GM21423 (cell line): ENCODE data around the gene SNW1.
"Not testable (repeated sequence)": the region's sequence is repeated elsewhere in the genome, so short reads cannot be mapped to it uniquely, and the experiment has no call there.

Experiments used
- ATAC-seq: cut with Tn5 transposase; IDR thresholded peaks from one replicate; pipeline ENCODE4 v1.9.1; 2021; ENCODE audit warnings: mild to moderate bottlenecking, moderate library complexity; ENCODE audit not compliant: unreplicated experiment

Gene SNW1

DNA sequence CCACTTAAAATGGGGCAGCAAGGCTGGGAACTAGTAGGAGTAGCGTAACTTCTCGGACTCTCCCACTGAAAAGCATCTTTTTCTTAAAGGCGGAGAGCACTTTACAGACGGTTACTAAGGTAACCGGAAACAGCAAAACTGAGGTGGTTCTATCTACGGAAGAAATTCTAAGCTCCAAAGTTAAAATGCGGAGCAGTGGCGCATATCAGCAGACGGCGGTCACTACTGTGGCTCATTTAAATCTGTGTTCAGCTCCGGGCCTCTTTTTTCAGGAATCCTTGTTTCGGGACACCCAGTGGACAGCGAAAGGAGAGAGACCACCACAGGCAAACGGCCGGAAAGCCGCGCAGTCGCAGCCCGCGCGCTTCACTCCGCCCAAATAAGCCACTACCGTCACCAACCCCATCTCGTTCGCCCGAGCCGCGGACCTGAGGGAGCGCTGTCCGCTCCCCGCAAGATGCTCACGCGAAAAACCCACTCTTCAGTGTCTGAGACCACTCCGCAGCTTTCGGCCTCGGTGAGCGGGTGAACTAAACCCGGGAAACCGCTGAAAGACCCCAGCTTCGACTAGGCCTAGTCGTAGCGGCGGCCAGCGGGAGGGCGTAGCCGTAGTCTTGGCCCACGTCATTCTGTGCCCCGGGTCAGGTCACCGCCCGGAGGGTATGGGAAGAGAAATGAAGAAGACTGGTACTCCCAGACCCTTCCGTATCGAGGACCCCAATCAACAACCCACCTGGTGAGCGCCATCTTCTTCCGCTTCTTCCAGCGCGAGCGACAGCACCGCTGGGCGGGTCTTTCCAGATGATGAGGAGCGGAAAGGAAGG, at the start of gene SNW1:
TSS of gene SNW1 (minus strand) at position 776 of the 824 bp plus-strand sequence. CDS start at position 747, 29 bp downstream.
- peak; percentile 94 for ATAC-seq

DNA sequence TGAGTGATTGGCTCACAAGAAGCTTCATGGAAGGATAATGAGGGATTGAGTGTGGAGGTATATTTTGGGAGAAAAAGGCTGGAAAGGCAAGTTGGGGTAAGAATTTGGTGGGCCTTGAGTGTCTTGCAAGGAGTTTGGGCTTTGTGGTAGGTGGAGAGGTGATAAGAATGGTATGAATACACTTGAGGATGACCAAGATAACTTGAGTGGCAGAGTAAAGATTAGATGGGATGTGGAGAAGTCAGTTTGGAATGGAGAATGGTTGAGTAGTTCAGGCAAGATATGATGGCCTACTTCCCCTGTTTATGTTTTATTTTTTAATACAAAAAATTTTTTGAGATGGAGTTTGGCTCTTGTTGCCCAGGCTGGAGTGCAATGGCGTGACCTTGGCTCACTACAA, 48.1 kb upstream of the SNW1 start:
- no peak for ATAC-seq

DNA sequence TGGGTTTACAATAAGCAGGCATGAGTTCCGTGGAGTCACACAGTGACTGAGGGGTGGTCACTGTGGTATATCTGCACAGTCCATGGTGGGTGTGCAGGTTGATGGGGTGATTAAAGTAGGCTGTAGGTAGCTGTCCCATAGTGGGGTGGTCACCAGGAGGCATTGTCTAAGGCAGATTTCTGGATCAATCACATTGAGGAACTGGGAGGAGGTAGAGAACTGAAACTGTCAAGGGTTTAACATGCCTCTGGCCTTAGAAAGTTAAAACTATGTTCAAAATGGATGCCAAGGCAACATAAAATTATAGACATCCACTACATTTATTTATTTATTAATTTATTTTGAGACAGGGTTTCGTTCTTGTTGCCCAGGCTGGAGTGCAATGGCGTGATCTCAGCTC, 47.3 kb upstream of the SNW1 start:
- ATAC-seq, result no peak

DNA sequence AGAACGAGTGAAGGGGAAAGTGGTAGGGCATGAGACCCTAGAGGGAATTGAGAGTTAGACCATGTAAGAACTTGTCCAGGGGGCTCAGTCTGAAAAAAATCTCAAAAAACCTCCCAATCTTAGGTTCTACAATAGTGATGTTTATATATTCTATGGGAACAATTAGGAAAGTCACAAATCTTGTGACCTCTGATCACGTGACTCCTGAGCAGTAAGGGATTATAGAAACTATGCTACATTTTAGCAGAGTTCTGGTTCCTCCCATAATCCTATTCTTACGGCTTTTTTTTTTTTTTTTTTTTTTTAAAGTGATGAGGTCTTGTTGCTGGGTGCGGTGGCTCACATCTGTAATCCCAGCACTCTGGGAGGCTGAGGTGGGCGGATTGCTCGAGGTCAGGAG, 44.8 kb upstream of the SNW1 start:
- ATAC-seq, result no peak

DNA sequence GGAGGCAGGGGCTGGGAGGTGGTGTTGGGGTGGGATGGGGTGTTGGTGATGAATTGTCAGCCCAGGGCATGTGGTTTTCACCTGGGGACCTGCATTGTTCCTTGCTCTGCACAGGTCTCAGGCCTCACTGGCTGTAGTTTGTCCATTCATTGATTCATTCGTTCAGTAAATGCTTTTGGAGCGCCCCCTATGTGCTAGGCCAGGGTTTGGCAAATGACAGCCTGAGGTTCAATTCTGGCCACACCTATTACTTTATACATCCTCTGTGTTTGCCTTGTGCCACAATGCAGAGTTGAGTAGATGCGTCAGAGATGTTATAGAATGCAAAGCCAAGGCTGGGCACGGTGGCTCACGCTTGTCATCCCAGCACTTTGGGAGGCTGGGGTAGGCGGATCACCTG, 43.6 kb upstream of the SNW1 start:
- ATAC-seq, result no peak

DNA sequence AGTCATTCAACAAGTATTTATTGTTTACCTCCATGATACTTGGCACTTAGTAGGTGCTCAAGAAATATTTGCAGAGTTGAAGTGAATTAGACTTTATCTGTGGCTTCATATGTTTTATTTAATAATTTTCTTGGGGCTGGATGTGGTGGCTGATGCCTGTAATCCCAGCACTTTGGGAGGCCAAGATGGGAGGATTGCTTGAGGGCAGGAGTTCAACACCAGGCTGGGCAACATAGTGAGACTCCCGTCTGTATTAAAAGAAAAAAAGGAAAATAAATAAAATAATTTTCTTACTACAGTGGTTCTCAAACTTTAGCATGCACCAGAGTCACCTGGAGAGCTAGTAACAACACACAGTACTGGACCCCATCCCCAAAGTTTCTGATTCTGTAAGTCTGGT, 39.9 kb upstream of the SNW1 start:
- no peak for ATAC-seq

DNA sequence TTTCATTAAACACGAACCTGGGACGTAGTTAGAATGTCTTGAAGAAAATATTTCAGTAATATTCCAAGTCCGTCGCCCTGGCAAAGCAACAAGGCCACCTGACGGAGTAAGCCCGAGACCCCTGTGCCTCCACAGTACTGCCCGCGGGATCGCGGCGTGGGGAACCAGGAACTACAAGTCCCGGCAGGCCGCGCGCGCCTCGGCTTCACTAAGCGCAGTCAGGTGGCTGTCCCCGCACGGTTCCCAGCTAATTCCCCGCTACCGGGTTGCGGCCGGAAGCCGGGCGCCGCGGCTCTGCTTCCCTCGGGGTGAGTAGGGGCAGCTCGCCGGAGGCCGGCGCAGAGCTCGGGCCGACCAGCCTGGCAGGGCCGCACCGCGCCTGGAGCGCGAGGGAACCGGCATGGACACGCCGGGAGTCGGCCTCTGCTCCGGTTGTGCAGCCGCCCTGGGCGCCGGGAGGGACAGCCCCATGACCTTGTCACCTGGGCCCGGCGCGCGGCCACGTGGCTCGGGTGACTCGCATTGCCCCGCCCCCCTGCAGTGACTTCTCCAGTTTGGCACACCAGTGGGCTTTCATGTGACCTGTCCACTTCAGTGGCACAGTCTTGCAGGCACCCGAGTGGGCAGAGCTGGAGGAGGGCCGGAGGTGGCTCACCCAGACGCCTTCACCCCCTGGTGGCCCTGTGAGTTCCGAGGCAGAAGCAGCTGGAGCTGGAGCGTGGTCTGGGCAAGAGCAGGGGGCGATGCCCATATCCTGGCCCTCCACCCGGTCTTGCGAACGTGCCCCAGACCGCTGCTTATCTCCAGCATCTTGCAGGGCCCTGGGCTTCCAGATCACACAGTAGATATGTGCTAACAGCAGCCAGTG, 39.1 kb upstream of the SNW1 start, which contains the start of gene ADCK1:
TSS of gene ADCK1 (plus strand) at position 247 of the 868 bp plus-strand sequence. CDS start 18,870 bp downstream, outside the sequence.
- peak; percentile 94 for ATAC-seq

DNA sequence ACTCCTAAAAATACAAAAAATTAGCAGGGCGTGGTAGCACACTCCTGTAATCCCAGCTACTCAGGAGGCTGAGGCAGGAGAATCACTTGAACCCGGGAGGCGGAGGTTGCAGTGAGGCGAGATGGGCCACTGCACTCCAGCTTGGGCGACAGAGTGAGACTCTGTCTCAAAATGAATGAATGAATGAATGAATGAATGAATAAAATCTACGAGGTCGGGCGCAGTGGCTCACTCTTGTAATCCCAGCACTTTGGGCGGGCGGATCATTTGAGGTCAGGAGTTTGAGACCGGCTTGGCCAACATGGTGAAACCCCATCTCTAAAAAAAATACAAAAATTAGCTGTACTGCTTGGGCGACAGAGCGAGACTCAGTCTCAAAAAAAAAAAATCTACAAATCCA, 38.5 kb upstream of the SNW1 start:
- ATAC-seq, result not testable (repeated sequence)

DNA sequence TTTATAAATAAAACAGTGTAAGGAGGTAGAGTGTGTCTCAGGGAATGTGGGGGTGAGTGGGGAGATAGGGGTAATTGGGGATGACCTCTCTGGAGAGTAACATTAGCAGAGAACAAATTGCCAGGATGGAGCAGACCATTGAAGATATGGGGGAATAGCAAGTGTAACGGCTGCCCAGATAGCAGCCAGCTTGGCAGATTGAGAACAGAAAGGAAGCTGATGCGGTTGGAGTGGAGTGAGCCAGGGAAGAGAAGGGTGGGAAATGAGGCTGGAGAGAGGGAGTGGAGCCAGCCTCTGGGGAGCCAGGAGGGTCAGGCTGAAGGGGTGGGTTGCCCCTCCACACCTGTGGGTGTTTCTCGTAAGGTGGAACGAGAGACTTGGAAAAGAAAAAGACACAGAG, 33.4 kb upstream of the SNW1 start:
- no peak for ATAC-seq

DNA sequence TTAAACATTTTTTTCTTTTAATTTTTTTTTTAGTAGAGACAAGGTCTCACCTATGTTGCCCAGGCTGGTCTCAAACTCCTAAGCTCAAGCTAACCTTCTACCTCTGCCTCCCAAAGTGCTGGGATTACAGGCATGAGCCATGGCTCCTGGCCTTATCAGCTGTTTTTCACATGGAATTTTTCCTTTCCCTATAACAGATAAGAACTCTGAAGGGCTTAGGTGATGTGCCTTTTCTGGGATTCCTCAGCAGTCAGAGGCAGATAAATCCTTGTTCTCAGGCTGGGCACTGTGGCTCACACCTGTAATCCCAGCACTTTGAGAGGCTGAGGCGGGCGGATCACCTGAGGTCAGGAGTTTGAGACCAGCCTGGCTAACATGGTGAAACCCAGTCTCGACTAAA, 32.3 kb upstream of the SNW1 start:
- not testable (repeated sequence) for ATAC-seq

DNA sequence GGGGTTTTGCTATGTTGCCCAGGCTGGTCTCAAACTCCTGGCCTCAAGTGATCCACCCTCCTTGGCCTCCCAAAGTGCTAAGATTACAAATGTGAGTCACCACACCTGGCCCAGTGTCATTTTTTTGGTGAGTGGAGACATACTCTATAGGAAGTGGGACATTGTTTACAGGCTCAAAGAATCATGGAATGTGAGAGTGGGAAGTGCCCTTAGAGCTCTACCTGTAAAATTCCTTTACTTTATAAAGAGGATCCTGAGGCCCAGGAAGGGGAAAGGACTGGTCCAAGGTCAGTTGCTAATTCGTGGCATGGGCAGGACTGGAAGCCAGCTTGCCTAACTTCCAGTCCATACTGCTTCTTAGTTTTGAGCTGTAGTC, 30.3 kb upstream of the SNW1 start:
- ATAC-seq, result no peak

DNA sequence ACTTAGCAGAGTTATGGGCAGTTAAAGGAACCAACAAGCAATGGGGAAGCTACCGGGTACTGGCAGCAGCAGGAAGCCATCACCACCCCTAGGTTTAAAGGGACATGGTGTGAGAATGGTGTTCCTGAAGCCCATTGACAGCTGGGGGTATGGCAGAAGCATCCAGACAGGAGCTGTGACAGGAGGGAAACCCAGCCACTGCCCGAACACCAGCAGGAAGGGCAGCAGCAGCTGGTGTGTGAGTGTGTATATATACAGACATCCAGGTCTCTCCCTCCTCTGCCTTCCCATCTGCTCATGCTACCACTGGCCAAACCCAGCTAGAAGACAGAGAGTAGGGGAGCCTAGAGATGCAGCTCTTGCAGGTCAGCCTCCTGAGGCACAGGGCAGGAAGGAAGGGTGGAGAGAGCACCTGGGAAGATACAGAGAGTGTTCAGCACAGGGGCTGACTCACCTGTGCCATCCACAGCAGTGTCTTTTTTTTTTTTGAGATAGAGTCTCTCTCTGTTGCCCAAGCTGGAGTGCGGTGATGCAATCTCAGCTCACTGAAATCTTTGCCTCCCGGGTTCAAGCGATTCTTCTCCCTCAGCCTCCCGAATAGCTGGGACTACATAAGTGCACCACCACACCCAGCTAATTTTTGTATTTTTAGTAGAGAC, 29.7 kb upstream of the SNW1 start:
- ATAC-seq, result no peak

DNA sequence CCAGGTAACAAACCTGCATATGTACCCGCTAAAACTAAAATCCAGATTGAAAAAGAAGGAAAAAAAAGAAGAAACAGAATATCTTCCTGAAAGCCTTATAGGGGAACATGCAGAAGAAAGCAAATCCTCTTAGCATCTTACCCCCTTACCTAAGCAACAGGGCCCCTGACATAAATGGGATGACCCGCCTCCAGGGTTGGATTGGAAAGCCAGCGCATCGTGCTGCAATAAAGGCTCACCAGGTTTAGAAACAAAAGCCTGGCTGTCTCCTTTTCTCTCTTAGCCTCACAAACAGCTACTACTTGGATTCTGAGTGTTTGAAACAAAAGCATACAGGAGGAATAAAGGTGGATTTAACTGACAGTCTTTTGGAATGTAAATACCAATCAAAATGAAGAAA, 25.2 kb upstream of the SNW1 start:
- ATAC-seq, result no peak

DNA sequence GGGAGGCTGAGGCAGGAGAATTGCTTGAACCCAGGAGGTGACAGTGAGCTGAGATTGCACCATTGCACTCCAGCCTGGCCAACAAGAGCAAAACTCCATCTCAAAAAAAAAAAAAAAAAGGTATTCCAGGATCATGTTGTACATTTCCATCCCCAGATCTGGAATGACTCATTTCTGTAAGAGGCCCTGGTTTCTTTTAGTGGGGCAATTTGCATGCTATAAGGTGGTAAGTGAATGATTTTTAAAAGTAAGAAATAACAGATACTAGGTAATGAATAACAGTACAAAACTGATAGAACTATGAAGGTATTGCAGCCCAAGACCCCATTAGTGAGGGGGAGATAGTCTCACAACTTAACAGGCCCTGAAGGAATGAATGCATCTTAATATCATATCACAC, 21.2 kb upstream of the SNW1 start:
- ATAC-seq, result no peak

DNA sequence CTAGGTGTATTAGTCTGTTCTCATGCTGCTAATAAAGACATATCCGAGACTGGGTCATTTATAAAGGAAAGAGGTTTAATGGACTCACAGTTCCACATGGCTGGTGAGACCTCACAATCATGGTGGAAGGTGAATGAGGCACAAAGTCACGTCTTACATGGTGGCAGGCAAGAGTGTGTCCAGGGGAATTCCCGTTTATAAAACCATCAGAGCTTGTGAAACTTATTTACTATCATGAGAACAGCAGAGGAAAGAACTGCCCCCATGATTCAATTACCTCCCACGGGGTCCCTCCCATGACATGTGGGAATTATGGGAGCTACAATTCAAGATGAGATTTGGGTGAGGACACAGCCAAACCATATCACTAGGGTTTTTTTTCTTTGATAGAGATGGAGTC, 13.0 kb upstream of the SNW1 start:
- not testable (repeated sequence) for ATAC-seq

DNA sequence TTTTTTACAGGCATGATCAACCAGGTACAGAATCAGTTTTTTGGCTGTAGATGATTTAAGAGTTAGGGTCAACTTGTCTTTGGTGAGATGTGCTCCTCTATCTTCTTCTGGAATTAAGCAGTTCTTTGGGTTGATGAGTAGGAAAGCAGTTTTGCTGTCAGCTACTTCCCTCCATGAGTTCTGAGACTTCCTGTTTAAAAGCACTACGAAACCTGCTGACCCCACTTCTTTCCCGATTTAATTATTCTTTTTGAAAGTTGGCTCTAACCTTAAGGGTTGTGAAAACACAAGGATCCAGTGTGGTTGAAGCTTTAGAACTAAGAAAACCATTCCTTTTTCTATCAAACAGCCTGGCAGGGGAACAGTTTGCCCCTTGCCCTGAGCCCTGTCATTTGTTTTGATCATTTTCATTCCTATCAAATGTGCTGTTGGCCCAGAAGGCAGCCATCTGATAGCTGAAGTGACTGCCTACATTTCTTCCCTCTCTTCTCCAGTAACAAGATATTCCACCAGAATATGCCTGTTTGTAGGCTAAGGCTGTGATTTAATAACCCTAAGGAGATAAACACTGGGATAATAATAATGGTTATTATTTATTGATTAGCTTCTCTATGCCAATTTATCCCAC, 7.6 kb upstream of the SNW1 start:
- not testable (repeated sequence) for ATAC-seq

DNA sequence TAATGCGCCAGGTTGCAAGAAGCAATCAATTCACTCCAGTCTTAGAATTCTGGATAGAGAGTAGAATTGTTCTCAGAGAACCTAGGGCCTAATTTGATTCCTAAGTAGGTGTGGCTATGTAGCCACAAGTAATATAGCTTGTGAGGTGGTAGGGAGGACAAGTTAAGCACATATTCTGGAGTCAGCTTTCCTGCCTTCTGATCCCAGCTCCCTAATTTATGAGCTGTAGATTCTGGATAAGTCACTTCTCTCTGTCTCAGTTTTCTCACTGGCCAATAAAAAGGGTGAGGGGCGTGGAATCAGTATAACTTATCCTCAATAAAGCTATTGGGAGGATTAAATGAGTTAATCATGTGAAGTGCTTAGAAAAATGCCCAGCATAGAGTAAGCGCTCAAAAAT, 3.0 kb upstream of the SNW1 start:
- ATAC-seq, result no peak

DNA sequence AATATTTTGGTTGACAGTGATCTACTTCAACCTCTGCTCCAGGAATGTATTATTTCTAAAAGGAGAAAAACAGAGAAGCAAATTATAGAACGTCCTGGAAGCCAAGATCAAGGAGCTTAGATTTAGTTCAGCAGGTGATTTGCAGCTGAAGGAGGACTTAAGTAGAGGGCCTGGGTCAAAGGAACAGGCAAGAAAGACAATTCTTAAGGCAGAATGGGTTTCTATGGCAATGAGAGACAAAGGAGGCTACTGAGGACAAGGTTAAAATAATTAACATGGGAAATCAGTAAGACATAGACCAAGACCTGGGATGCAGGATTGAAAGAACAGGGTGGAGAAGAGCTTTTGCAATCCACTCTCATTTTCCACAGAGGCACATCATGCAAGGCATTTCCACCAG, 2.4 kb upstream of the SNW1 start:
- ATAC-seq, result no peak

DNA sequence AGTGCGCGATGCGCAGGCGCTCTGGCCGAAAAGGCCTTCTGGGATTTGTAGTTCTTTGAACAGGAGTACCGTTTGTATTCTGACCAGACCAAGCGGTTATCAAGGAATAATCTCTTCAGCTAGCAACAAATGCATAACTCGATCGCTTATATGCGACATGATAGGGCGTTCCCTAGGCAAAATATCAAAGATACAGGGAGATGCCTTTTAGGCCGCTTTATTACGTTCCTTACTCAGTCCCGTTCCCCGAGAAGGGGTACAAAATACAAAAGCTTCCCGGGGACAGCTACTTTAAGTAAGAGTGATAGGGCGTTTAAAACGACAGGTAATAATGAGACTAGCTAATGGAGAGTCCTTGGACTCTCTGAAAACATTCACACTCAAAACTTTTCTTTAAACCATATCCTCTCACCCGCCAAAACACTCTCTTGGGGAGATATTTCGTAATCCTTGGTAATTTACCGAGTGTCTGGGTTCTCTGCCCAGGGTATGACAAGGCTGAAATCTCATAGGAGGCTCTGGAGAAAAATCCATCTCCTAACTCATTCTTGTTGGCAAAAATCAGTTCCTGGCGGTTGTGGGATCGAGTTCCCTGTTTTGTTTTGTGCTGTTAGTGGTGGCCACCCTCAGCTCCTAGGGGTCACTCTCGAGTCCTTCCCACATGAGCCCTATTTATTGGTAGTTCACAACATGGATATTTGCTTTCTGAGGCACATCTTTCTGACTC, 412 bp upstream of the SNW1 start:
- ATAC-seq, result peak; percentile 24

DNA sequence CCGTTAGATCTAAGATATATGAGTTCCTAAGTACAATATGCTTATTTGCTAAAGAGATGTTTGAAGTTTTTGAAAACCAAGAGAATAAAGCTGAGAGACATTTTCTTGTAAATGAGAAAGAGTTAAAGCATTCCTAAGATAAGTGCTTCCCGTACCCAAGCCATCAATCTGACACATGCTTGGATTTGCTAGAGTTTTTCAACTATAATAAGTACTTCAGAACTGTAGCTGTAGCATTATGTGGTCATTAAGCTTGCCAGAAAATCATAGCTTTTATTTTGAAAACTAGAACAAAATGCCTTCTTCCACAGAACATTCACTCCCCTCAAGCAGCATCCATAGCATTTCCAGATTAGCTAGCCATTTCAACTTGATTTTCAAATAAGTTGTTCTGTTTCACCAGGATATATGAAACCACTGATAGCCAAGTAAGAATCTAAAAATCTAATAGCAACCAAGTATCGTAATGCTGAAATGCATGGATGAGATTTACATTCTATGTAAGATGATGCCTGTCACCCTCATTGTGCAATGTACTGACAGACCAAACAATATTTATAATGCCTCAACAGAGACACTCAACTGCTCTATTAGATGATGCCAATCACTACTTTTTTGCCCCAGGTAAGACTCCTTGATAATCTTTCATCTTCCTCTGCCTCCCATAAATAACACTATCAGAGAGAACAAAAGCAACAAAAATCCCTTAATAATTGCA, 8.0 kb downstream of the SNW1 start:
- ATAC-seq, result no peak
